ENCODE measurements around the gene TTC24.

GRCh38 chr1:156552518-156552917 is 27.0 kb upstream of the TTC24 start:
- TF ChIP-seq CHD2 (IDR thresholded peaks at IDR 0.05; ENCODE audit: low read length, partially characterized antibody): no peak
- TF ChIP-seq EP300 (IDR thresholded peaks at IDR 0.05; ENCODE audit: borderline replicate concordance in 1 of 2, low read depth in 1 of 2, low read length in 1 of 2): no peak
- no peak for TF ChIP-seq CTCF (IDR thresholded peaks at IDR 0.05)
- no peak for TF ChIP-seq TAF1 (IDR thresholded peaks at IDR 0.05; ENCODE audit: borderline replicate concordance, low read depth, low read length)
- TF ChIP-seq ELF1 (IDR thresholded peaks at IDR 0.05): no peak

Measured in SK-N-SH (cell line).